K562 (cell line): ENCODE results near the gene POLR3H.

Experiments used
- KLF6 ChIP-seq: fragments of 250-450 bp; sonication (Bioruptor Pico); IDR thresholded peaks from 2 replicates; pipeline ENCODE4 v1.4.0; 2020; ENCODE audit warnings: mild to moderate bottlenecking, moderate library complexity, borderline replicate concordance
- RCOR1 ChIP-seq, 2 experiments: IDR thresholded peaks; 2 replicates each; pipeline ENCODE4 v1.6.1; 2012; ENCODE audit warnings: low read depth in 2 of 2, low read length in 2 of 2, borderline replicate concordance in 1 of 2, improper control_type of control experiment in 1 of 2
- SAP30 ChIP-seq: fragments of 200-600 bp; sonication (generic); IDR thresholded peaks from 2 replicates; pipeline ENCODE4 v1.6.1; 2012; ENCODE audit warnings: borderline replicate concordance, low read depth, mild to moderate bottlenecking, moderate library complexity, low read length, control low read depth, inconsistent platforms; ENCODE audit not compliant: insufficient read depth, poor library complexity, severe bottlenecking
- SIRT6 ChIP-seq: IDR thresholded peaks from one replicate; pipeline ENCODE4 v1.6.1; 2012; ENCODE audit warnings: low read depth, mild to moderate bottlenecking, control low read depth, inconsistent platforms, low read length, moderate library complexity
- SRSF1 ChIP-seq: fragments of 200-400 bp; formaldehyde crosslinking; IDR thresholded peaks from 2 replicates; pipeline ENCODE4 v1.6.1; 2017; ENCODE audit warnings: mild to moderate bottlenecking, low read depth, low read length, moderate library complexity
- TF ChIP-seq, protein P1 (sequence below): sonication (generic); formaldehyde crosslinking; IDR thresholded peaks from 2 replicates; pipeline ENCODE4 v1.8.0; 2023; ENCODE audit warnings: mild to moderate bottlenecking, missing genetic modification reagents
- TF ChIP-seq, protein P2 (sequence below), 3 experiments: IDR thresholded peaks in 2 of 3; conservative IDR thresholded peaks in 1 of 3; 2 replicates each; pipeline ENCODE4 v1.5.1; 2011 to 2012; ENCODE audit warnings: low read length in 3 of 3, mild to moderate bottlenecking in 3 of 3, control low read depth in 2 of 3, improper control_type of control experiment in 1 of 3, inconsistent platforms in 1 of 3, low read depth in 1 of 3, mixed read lengths in 1 of 3, moderate library complexity in 1 of 3; ENCODE audit not compliant: insufficient read depth in 2 of 3
- TF ChIP-seq, protein P3 (sequence below), 2 experiments: fragments of 450-650 bp; IDR thresholded peaks; 2 replicates each; pipeline ENCODE4 v1.6.1; 2016
- TF ChIP-seq, protein P4 (sequence below): sonication (generic); formaldehyde crosslinking; IDR thresholded peaks from 2 replicates; pipeline ENCODE4 v1.8.1; 2023; ENCODE audit warnings: mild to moderate bottlenecking, missing genetic modification reagents

DNA sequence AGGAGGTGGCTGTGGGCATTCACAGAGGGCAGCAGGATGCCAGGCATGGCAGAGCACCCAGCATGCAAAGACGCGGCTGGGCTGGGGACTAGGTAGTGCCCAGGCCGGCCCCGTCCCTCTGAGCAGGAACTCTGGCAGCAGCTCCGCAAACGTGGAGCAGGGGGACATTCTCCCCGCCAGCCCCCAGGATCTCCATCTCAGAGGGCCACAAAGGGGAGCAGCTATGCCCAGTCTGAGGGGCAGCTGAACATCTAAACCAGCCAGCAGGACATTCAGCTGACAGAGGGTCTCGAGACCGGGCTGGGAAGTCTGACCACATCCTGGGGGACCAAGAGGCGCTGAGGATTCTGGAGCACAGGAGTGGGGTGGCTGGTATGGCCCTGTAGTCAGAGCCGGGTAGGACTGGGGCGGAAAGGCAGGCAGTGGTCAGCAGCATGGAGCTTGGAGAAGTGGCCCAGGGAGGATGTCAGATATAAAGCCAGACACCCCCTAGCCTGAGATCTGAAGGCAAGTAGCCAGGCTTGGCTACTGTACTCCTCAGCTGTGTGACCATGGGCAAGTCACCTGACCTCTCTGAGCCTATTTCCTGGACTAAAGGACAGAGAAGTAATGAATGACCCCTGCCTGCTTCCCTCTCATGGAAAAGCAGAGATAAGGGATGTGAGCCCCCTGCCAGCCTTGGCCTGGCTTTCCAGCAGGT, 35.2 kb upstream of the POLR3H start:
- no peak for TF ChIP-seq SAP30
- TF ChIP-seq, protein P1, sequence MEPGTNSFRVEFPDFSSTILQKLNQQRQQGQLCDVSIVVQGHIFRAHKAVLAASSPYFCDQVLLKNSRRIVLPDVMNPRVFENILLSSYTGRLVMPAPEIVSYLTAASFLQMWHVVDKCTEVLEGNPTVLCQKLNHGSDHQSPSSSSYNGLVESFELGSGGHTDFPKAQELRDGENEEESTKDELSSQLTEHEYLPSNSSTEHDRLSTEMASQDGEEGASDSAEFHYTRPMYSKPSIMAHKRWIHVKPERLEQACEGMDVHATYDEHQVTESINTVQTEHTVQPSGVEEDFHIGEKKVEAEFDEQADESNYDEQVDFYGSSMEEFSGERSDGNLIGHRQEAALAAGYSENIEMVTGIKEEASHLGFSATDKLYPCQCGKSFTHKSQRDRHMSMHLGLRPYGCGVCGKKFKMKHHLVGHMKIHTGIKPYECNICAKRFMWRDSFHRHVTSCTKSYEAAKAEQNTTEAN (CRISPR knock-in tag) = no peak
- no peak for TF ChIP-seq RCOR1 (IDR thresholded peaks at IDR 0.05; ENCODE audit: borderline replicate concordance in 1 of 2, low read depth in 2 of 2, low read length in 2 of 2)
- TF ChIP-seq, protein P2, sequence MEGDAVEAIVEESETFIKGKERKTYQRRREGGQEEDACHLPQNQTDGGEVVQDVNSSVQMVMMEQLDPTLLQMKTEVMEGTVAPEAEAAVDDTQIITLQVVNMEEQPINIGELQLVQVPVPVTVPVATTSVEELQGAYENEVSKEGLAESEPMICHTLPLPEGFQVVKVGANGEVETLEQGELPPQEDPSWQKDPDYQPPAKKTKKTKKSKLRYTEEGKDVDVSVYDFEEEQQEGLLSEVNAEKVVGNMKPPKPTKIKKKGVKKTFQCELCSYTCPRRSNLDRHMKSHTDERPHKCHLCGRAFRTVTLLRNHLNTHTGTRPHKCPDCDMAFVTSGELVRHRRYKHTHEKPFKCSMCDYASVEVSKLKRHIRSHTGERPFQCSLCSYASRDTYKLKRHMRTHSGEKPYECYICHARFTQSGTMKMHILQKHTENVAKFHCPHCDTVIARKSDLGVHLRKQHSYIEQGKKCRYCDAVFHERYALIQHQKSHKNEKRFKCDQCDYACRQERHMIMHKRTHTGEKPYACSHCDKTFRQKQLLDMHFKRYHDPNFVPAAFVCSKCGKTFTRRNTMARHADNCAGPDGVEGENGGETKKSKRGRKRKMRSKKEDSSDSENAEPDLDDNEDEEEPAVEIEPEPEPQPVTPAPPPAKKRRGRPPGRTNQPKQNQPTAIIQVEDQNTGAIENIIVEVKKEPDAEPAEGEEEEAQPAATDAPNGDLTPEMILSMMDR (IDR thresholded peaks at IDR 0.05 in 2 of 3, conservative IDR thresholded peaks at IDR 0.05 in 1 of 3; ENCODE audit: insufficient read depth in 2 of 3, low read depth in 1 of 3, low read length in 3 of 3) = no peak
- no peak for TF ChIP-seq SIRT6
- TF ChIP-seq, protein P3, sequence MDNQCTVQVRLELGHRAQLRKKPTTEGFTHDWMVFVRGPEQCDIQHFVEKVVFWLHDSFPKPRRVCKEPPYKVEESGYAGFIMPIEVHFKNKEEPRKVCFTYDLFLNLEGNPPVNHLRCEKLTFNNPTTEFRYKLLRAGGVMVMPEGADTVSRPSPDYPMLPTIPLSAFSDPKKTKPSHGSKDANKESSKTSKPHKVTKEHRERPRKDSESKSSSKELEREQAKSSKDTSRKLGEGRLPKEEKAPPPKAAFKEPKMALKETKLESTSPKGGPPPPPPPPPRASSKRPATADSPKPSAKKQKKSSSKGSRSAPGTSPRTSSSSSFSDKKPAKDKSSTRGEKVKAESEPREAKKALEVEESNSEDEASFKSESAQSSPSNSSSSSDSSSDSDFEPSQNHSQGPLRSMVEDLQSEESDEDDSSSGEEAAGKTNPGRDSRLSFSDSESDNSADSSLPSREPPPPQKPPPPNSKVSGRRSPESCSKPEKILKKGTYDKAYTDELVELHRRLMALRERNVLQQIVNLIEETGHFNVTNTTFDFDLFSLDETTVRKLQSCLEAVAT (IDR thresholded peaks at IDR 0.05) = no peak
- TF ChIP-seq, protein P4, sequence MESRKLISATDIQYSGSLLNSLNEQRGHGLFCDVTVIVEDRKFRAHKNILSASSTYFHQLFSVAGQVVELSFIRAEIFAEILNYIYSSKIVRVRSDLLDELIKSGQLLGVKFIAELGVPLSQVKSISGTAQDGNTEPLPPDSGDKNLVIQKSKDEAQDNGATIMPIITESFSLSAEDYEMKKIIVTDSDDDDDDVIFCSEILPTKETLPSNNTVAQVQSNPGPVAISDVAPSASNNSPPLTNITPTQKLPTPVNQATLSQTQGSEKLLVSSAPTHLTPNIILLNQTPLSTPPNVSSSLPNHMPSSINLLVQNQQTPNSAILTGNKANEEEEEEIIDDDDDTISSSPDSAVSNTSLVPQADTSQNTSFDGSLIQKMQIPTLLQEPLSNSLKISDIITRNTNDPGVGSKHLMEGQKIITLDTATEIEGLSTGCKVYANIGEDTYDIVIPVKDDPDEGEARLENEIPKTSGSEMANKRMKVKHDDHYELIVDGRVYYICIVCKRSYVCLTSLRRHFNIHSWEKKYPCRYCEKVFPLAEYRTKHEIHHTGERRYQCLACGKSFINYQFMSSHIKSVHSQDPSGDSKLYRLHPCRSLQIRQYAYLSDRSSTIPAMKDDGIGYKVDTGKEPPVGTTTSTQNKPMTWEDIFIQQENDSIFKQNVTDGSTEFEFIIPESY (CRISPR knock-in tag) = no peak
- no peak for TF ChIP-seq SRSF1
- TF ChIP-seq KLF6 = no peak
